AG04449 (cell line): ENCODE data around the gene ATP2A3.

Source experiments
- CTCF ChIA-PET: fragments of 350-600 bp; formaldehyde crosslinking; extraction: SDS; loops from one replicate; lab custom pipeline; 2021; ENCODE audit warnings: antibody characterized with exemption; lab: Yijun Ruan, JAX
- POLR2A ChIA-PET: fragments of 400-600, 350-600 bp; formaldehyde crosslinking; extraction: SDS; loops from one replicate; lab custom pipeline; 2020; ENCODE audit warnings: antibody characterized with exemption, inconsistent platforms; lab: Yijun Ruan, JAX
- DNase-seq: peaks from one replicate; pipeline ENCODE4 v3.0.0-alpha.2; 2010; ENCODE audit warnings: low read depth, low spot score
- H3K4me3 ChIP-seq: 2 replicates; pipeline ENCODE4 v1.5.1; 2011; ENCODE audit warnings: low read depth, mild to moderate bottlenecking, control low read depth, low read length
- TF ChIP-seq, protein P1 (sequence below): IDR thresholded peaks from one replicate; pipeline ENCODE4 v1.5.1; 2011; ENCODE audit warnings: mild to moderate bottlenecking, moderate library complexity, low read length, control low read depth, inconsistent platforms; ENCODE audit not compliant: insufficient read depth; ENCODE audit errors: missing control alignments

Gene ATP2A3

DNA sequence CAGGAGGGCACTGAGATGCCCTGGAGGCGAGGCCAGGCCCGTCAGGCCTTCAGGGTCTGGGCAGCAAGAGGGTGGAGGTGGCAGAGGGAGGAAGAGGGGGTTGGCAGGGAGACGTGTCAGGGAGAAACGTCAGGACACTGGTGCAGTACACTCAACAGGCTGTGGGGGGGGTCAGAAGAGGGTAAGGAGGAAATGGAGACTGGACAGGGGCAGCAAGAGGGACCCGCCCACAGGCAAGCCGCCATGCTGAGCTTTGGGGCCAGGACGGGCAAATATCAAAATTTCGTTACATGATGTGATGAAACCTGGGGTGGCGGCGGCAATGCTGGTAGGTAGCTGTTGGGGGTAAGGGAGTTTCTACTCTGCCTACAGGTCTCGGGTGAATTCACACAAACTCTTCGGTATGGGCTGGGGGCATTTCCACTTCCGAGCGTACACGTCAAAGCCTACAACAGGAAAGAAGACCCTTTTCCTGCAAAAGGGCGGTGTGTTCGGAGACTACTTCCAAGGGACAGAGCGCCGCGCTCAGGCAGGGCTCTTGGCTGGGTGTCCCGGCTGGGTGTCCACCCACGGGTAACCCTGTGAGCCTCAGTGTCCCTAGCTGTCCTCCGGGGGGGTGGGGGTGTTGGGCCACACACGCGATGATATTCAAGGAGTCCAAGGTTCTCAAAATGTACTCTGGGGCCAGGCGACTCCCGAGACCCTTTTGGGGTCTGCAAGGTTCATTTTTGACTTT, 43.3 kb upstream of the ATP2A3 start:
- DNase-seq, result no peak
- H3K4me3 ChIP-seq, result no peak overlapping the region
- TF ChIP-seq, protein P1, sequence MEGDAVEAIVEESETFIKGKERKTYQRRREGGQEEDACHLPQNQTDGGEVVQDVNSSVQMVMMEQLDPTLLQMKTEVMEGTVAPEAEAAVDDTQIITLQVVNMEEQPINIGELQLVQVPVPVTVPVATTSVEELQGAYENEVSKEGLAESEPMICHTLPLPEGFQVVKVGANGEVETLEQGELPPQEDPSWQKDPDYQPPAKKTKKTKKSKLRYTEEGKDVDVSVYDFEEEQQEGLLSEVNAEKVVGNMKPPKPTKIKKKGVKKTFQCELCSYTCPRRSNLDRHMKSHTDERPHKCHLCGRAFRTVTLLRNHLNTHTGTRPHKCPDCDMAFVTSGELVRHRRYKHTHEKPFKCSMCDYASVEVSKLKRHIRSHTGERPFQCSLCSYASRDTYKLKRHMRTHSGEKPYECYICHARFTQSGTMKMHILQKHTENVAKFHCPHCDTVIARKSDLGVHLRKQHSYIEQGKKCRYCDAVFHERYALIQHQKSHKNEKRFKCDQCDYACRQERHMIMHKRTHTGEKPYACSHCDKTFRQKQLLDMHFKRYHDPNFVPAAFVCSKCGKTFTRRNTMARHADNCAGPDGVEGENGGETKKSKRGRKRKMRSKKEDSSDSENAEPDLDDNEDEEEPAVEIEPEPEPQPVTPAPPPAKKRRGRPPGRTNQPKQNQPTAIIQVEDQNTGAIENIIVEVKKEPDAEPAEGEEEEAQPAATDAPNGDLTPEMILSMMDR, result no peak
- ChIA-PET POLR2A (no interaction called here), CTCF (interaction anchor here (1.1 to 9.9 kb wide), 5 partner anchors 11 to 271 kb away, joined by 3 to 137 read pairs (median 35); partner anchors contain the start of gene P2RX1)

DNA sequence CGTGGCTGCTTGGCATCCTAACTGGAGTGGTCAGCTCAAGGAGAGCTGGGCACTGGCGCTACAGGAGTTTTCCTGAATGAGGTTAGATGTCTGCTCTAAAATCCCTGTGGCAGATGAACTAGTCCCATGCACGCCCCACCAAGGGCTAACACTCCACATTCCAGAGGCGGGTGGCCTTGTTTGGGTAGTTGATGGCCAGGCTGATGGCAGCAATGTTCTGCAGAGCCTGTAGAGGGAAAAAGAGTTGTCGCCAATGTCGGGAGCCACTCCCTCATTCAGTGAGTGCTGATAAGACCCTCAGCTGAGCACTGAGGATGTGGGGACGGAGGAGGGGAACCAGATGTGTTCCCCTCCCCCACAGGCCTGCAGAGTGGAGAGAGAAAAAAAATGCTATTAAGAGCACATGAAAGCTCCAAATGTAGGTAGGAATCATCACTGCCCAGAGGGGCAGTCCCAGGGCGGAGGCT, 42.5 kb upstream of the ATP2A3 start:
- TF ChIP-seq, protein P1, result no peak
- no peak for DNase-seq
- no peak overlapping the region for H3K4me3 ChIP-seq
- POLR2A ChIA-PET, result no interaction called here
- CTCF ChIA-PET, result interaction anchor here (1.1 to 9.9 kb wide), 5 partner anchors 10 to 270 kb away, joined by 3 to 137 read pairs (median 35); partner anchors contain the start of gene P2RX1

DNA sequence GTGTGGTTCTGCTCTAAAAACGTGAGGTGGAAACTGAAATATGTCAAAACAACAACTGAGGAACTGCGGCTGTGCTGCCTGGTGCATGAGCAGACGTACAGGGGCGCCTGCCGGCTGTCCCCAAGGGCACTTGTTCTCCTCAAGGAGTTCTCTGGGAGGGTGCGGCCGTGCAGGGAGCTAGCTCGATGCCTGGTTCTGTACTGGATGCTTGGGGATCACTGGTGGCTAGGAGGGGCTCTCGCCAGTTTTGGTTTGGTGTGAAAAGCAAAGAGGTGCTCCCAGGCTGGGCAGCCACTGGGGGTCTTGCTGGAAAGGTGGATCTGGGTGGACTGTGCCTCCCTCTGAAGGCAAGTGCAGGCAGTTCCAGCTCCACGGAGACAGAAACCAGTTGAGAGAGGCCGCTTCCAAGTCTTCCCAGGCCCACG, 41.9 kb upstream of the ATP2A3 start:
- no peak overlapping the region for H3K4me3 ChIP-seq
- TF ChIP-seq, protein P1, result no peak
- DNase-seq, result no peak
- CTCF ChIA-PET, result interaction anchor here (1.0 to 9.9 kb wide), 10 partner anchors 11 to 270 kb away, joined by 3 to 137 read pairs (median 13); partner anchors contain the start of gene P2RX1
- POLR2A ChIA-PET, result no interaction called here

DNA sequence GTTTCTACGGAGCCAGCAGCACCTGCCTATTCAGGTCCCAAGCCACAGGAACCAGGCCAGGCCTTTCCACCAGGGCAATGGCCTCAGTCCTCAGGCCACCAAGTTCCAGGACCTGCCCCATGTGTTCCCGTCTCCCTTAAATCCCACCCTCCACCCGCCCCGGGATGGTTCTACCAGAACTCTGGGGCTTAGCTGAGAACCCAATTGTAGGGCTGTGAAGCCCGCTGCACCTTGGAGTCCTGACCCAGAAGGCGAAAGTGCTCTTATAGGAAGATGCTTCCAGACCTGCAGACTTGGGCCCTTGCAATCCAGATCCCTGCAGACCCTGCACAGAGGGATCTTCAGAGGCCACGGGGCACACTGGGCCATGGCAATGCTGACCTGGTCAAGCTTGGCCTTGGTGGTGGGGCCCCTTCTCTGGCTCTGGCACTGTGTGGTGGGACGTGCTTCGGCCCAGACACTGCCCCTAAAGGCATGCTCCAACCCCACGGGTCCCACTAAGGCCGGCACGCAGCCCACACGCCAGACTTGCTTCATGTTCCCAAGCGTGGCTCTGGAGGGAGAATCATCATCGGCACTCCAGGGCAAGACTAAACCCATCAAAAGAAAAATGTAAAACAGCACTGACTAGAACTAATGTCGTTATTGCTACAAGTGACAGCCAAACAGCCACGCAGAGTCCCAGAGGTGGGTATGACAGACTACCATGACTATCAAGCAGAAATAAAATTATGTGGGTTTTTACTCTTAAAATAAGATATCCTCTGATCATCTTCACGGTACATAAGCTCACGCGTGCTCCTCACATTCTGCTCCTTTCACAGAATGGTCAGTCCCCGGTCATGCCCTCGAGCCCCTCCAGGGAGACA, 41.3 kb upstream of the ATP2A3 start:
- ChIA-PET CTCF (interaction anchor here (0.6 to 9.9 kb wide), 20 partner anchors 11 to 269 kb away, joined by 3 to 137 read pairs (median 7); partner anchors contain the start of gene P2RX1), POLR2A (no interaction called here)
- no peak for DNase-seq
- TF ChIP-seq, protein P1, result no peak
- no peak overlapping the region for H3K4me3 ChIP-seq

DNA sequence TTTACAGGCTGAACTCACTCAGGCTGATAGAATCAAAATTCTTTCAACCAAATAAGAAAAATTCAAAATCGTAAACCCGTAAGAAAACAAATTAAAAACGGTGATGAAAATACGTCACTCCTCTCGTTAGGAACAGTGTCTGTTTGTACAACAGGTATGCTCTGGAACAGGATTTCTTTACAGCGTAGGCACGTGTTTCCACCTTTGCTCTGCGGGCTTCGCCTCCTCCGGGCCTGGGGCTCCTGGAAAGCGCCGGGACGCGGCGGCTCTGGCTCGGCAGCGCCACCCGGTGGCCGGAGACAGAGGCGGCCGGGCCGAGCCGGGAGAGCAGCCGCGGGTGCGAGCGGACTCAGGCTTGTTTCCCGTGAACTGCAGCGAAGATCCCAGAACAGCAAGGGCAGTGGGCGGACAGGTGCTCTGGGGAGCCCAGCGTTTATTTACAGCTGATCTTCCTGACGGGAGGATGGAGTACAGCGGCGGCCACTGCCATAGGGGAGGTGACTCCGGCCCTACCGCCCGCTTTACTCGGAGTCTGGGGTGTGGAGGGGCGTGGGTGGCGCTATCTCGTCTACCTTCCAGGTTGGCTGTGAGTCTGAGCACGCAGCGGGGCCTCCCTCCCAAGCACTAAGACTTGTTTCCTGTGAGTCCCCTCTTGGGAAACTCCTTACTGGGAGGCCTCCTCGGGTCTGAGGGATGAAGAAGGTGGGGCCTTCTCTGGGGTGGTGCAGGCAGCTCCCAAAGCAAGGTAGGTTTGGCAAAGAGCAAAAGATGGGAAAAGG, 40.5 kb upstream of the ATP2A3 start:
- CTCF ChIA-PET, result interaction anchor here (0.6 to 9.9 kb wide), 26 partner anchors 10 to 411 kb away, joined by 3 to 137 read pairs (median 6); partner anchors contain the start of genes NCBP3 and P2RX1
- no peak for DNase-seq
- no peak overlapping the region for H3K4me3 ChIP-seq
- POLR2A ChIA-PET, result no interaction called here
- TF ChIP-seq, protein P1, result peak; percentile 81
